DMS79 treated with DMSO at 0.1 percent for 48 hours (cell line): ENCODE measurements around the gene GREB1.
A peak's percentile ranks its signal among the peaks of the same experiment; 100 is the strongest.

Source experiments
- DNase-seq: peaks from one replicate; lab custom pipeline; 2025; lab: John Stamatoyannopoulos, UW

GREB1 gene

DNA sequence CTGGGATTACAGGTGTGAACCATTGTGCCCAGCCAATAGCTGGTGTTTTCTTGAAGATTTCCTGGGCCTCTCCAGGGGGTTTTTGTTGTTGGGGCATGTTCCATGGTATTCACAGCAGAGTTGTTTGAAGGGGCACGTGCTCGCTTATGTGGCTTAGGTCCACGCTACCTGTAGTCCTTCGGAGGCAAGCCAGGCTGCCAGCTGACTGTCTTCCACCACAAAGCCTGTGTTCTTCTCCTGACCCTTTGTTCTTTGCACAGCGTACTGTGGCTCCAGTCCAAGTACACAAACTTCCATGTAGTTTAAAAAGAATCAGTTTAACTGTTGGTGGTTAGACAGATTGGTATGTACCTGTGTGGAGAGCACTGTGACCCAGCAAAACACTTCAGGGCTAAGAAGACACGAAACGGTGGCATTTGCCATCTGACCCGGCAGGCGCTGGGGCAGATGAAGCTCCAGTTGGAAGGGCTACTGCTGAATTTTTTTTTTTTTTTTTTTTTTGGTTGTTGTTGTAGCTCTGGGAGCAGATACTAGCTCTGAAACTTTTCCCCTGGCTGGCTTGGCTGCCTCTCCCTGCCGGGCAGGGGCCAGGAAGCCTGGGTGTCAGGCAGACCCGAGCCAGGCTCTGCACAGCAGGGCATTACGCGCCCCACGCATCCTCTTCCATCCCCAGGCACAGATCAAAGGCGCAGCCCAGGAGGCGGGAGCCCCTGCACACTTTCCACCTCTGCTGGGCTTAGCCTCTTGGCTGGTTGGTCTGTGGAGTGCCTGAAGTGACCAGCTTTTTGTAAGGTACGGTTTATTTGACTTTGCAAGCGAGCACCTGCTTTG lies 5.7 kb downstream of the GREB1 start:
- peak; percentile 79 for DNase-seq

DNA sequence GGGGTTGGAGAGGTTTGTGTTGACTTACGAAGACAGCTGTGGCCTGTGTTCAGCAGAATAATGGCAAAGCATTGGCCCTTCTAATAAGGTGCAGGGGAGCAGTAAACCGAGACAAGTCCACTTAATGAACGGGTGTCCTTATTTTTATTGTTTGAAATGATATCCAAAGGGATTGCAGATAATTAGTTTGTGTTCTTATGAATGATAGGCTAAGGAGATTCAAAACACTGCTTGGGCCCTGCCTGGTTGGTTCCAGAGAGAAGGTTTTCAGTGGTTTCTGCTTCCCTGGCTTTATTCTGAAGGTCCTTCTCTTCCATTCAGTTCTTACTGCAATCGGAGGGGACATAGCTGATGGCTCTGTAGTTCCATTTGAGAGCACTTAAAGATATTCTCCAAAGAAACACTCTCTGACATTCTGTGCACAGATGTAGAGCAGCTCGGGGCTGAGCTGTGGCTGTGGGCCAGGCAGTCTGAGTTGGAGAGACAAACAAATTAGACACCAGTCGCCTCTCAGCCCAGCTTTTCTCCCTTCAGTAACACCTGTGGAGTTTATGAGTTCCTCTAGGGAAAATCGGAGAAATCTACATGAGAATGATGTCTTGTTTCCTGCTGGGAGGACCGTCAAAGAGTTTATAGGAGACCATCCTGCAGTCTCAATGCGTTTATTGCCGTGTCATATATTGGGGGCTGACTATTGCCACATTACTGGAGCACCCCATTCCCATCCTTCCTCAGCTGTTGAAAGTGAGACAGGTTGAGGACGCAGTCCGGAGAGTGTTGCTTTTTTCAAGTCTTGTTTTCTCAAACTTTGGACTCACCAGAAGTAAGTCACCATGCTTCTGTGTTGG lies 6.5 kb downstream of the GREB1 start:
- peak; percentile 98 for DNase-seq

DNA sequence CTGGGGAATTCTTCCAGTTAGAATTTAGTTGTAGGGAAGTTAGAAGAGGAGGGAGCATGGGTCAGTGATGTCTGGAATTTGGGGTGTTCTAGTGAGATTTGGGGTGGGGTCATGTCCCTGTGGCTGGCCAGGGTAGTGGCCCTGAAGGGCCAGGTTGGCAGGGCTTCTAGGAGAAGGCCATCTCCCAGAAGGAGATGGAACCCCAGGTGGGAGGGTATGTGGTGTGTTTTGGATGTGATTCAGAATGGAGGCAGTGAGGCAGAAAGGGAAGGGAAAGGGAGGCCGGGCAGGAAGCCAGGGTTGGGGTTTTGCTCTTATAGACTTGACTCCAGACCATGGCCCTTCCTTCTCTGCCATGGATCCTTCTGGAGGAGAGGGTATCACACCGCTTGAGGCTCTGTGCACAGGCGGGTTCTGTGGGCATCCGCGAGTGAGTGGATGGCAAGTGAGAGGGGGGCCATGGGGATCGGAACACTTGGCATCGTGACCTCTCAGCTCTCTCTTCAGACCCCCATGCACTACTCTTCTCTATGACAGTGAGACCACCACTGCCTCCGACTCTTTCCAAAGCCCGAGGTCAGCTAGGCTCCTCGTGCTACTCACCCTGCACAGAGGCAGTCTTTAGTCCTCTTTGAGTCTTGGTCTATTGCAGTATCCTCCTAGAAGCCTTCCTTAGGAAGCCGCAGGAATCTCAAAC lies 7.3 kb downstream of the GREB1 start:
- DNase-seq, result peak; percentile 76

DNA sequence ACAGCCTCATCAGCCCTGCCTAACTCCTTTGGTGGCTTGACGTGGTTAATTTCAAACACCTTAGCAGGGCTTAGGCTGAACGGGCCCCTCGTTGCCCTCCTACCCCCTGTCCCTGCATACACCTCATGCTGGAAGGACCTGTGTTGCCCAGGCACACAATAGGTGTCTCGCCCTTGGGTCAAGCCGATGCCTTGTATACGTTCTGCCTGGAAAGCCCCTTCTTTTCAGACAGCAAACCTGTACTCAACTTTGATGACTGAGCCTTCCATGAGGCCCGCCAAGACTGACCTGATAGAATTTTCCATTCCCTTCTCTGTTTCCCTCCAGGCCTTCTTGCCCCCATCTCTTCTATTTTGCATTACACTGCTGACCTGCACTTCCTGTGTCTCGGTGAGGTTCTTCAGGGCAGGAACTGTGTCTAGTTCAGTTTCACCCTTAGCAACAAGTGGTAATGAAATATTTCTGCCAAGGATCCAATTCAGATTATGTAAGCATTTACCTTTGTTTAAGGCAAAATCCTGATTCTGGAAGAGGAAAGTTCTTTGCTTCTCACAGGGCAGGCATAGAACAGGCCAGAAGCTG lies 7.9 kb downstream of the GREB1 start:
- no peak for DNase-seq

DNA sequence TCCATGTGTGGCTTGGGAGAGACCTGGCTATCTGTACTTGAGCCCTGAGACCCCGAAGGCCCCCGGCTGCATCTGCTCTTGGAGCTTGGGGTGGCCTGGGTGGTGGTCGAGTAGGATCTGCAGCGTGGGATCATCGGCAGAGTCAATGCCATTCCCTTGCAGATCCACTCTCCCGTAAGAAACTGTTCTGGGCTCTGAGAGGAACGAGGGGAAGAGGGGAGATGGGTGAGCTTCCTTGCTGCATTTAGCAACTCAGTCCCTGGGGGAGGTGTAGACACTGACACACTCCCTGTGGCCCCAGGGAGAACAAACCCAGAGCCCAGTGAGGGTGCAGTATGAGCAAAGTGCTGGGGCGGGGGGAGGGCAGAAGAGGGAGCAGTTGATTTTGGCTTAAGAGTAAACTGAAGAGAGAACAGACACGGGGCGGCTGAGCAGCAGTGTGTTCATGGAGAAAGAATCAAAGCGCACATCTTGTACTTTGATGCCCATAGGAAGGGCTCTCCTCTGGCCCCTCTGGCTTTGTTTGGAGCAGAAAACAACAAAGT lies 8.5 kb downstream of the GREB1 start:
- DNase-seq, result no peak

DNA sequence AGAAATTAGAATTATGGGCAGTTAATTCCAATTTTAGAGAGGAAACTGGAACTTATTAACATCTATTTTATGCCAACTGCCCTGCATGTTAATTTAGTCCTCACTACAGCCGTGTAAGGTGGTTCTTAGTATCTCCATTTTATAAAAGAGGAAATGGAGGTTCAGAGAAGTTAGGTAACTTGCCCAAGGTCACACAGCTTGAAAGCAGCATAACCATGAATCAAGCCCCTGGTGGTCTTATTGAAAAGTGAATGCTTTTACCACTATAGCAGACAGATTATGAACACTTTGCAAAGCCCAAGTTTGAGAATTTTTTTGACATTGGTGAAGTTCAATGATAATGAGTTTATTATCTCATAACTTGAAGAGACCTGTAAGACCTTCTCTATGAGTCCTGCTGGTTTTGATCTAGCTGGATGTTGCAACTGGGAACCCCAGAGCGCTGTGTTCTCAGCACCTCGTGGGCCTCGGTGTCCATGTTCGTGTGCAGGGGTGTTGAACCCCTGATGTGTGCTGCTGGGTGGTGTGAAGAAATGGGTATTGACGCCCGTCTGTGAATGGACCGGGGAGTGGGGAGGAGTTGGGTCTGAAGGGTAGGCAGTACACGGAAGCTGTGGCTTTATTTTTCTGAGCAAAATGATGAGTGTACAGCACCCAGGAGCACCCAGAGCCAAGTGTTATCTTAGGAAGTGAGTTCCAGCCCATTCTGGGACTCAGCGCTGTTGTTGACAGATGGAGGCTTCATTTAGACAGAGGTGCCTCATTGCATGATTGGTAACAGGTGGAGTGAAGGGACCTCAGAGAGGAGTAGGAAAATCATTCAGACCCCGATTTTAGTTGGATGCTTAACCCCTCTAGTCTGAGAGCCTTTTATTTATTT lies 9.7 kb downstream of the GREB1 start:
- DNase-seq, result no peak

DNA sequence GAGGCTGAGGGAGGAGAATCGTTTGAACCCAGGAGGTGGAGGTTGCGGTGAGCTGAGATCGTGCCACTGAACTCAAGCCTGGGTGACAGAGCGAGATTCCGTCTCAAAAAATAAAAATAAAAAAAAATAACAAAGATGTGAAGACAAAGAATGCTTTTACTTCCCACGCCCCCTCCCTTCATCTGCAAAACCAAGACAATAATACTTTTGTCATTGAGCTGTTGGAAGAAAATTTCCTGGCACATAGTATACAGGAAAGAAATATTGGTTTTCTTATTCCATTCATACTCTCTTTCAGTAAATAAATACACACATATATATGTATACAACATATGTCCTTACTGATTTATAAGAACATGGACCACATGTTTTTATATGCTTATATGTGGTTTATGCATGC lies 12.2 kb downstream of the GREB1 start:
- DNase-seq, result no peak

DNA sequence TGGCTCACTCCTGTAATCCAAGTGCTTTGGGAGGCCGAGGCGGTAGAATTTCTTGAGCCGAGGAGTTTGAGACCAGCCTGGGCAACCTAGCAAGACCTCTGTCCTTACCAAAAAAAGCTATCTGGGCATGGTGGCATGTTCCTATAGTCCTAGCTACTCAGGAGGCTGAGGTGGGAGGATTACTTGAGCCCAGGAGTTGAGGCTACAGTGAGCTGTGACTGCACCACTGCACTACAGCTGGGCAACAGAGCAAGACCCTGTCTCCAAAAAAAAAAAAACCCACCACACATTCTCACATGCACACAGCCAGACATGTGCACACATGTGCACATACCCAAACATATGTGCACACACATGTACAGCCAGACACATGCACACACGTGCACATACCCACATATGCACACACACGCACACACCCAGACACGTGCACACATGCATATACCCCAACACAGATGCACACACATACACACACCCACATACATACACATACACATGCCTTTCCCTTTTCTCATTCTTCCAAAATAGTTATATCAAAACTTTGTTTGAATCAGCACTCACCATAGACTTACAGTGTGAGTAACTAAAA lies 14.2 kb downstream of the GREB1 start:
- no peak for DNase-seq

DNA sequence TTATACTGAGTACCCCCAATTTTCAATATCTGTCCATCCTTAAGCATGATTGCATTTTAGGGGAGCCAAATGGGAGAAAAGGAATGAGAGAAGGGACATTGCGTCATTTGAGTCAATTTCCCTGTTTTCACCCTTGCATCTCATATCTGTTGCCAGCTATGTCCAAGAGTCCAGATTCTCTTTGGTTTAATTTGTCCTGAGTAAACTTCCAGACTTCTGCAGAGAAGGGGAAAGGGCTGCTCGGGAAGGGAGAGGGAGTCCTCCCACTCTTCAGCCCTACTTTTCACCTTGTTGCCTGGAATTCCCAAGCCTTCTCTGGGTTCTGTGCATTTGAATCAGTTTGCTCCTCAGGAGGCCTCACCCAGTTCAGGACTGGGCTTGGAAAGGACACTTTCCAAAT lies 16.5 kb downstream of the GREB1 start:
- DNase-seq, result no peak

DNA sequence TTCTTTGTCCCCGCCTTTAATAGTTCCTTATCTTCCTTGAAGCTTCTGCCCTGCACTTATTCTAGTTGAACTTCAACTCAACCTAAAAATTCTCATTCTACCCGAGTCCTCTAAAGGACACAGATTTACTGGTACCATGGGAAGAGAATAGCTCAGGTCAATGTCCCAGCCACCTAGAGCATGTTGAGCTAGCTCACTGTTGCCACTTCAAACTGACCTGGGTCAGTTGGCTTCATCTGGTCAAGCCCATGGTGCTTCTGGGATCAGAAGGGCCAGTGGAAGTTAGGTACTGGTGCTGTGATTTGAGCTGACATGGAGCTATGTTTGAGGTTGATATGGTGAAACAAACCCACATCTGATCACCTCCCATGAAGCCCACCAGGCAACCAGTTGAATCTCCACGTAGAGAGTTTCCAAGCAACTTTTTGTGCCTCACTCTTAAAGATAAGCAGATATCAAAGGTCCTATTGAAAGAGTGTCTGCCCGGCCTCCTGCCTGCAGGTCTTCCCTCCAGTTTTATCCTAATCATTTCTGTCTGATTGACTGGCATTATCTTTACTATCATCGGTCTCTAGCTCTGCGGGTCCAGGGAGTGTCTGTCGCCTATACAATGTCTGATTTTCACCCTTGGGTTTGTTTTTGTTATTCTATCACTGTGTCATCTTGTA lies 17.2 kb downstream of the GREB1 start:
- no peak for DNase-seq

DNA sequence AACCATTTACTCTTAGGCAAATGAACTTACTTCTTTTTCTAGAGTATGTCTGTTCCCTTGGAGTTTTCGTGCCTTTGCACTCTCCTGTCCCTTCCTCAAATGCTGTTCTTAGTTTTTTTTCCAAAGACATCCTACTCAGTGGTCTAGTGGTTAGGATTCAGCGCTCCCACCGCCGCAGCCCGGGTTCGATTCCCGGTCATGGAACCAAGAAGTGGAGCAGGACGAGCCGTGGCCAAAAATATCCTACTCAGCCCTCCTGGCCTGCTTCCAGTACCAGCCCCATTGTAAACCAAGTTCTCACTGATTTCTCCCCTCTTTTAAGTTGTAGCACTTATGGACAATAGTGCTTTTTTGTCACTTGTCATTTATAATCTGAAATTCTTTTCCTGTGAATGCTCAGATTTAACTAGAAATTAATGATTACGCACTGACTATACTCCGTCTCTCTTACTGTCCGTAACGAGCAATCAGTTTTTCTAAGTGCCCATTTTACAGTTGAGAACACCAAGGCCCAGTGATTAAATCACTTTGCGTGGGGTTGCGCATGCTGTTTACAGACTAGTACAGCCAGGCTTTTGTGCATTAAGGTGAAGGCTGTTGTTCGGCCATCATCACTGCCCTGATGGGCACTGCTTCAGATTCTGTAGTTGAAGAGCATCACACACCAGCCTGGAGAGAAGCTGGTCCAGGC lies 17.9 kb downstream of the GREB1 start:
- no peak for DNase-seq

DNA sequence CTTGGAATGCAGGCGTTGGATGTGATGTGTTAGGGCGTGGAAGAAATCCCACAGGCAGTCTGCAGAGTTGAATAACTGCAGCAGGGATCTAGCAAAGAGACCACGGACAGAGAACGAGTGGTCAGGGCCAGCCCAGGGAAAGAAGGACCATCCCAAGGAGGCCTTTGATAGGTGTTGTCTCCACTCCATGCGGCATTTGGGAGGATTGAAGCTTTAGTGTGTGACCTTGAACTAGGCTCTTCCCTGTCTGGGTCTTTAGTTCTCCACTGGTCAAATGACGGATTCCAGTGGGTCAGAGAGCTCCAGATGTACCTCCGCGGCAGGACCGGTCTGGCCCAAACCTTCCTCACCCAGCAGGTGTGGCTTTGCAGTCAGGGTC lies 18.4 kb downstream of the GREB1 start:
- no peak for DNase-seq

DNA sequence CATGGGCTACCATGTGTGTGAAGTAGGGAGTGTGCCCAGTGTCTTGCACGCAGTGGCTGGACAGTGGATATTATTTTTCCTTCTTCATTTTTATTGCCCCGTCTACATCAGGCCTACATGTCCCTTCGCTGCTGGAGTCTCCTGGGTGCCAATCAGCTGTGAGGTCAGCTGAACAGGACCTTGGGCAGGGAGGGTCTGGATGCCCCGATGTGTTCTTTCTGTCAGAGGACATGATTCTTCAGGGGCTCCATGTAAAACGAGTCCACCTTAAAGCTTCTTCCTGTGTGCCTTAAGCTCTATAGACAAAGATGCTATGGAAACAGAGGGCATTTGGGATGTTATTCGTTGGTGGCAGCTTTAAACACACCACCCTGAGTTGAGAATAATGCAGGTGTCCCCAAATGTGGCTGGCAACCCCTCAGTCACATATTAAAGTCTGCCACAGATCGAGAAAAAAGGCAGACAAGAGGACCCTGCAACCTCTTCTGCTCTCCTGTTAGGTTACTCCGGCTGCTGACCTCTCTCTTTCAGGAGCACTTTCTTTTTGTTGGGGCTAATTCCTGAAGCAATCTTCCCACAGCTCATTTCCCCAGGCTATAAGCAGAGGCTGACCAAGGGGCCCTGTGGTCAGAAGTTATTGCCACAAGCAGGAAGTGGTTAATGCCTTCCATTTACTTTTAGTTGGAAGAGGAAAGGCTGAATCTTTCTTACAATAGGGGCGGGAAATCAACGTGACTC lies 20.0 kb downstream of the GREB1 start:
- no peak for DNase-seq

DNA sequence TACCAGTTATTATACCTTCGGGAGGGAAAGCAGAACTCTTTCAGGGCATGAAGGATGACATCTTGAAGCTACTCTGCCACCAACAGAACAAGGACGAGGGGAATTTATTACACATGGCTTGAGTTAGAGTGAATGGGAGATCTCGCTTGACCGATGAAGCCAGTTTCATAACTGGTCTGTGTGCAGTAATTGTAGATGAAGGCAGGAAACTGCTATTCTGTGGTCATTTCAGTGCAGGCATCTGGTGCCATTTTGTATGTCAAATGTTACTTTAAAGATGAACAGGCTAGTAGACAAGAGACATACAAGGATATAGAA lies 20.5 kb downstream of the GREB1 start:
- no peak for DNase-seq

DNA sequence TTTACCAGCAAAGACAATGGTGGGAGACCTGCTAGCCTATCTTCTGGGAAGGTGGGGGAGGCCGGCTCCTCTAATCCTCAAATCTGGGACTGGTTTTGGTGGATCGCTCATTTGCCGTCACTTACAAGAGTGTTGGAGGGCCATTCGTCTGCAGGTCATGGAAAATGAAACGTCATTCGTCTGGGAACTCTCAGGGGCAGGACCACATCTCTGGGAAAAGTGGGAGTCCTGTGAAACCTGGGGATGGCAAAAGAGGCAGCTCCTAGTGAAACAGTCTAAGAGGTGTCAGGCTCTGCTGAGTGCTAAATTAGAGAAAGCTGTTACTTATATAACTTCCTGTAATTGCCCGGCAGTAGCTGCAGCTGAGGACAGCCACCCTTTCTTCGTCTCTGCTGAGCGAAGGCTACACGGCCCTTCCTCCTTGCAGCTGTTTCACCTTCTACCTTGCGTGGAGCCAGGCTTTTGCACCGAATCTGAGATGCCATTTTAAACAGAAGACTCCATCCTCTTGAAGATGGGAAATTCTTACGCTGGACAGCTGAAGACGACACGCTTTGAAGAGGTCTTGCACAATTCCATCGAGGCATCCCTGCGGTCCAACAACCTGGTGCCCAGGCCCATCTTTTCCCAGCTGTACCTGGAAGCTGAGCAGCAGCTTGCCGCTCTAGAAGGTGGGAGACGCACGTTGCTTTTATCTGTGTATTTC lies 22.4 kb downstream of the GREB1 start:
- DNase-seq, result no peak

DNA sequence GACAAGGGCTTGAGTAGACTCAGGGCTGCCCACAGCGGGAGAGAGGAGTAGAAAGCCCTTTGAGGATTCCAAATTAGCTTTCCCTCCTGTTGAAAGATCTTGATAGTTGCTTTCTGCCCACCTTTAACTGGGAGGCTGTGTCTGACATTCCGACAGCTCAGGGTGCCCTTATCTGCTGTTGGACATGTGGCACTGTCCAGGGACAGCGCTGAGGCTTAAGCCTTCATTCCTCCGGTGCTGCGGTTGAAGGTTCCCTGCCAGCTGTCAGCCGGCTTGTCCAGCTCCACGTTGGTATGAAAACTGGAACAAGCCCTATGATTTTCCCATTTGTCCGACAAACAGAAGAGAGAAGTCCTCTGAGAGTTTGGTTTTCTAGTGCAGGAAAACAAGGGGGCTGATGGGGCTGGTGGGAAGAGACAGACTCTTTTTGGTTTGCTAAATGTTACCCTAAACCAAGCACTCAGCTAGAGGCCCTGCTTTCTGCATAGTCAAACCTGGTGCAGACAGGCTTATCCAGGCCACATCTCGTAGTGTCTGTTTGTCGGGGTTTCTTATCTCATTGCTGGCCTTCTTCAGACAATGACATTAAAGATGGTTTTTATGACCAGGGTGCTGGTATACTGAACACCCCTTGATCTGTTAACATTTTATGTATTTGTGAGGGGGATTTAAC lies 24.5 kb downstream of the GREB1 start:
- DNase-seq, result no peak

DNA sequence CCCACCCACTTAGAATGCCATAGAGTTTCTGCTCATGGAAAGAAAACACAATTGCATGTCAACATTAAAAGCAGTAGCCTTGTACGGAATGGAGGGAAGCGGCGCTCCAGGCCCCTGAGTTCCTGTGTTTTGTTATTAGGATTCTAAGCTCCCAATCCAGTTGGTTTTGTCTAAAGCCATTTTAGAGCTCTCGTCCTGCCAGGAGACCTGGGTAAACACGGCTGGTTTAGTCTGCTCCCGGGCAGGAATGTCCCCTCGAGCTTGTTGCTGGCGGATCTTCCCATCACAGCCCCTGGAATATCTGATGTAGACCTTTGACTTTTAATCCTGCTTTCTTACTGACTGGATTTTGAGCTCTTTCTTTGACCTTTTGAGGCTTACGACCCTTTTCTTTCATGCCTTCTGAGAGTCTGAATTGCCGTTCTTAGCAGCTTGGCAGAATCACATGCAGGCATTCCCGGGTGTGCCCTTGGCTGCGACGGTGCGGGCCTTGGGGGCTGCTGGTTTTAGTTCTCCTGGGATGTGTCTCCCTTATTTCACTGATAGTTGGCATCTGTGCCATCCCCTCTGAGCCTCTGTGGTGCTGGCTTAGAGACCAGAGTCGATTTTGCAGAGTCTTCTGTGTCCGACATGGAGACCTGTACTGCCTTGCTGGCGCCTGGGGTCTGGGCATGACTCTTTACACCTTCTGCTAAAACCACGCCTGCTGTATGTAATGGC lies 25.4 kb downstream of the GREB1 start:
- DNase-seq, result no peak
